Measurements from ENCODE around the gene RPS6KA4.

The RPS6KA4 gene

DNA sequence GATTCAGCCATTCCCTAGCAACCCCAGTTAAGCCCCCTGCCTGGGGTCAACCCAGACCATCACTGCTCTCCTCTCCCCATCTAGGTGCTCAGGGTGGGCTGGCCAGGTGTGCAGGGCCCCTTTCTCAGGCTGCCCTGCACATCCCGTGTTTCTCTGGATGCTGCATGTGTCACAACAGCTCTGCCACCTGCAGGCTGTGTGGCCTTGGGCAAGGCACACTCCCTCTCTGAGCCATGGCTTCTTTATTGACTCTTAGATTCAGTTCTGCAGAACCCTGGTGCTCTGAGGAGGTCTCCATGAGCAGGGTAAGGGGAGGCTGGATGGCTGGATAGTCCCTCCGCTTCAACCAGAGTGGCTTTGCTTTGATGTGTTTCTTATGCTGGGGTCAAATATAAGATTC lies 24.6 kb downstream of the RPS6KA4 start:
- Histone ChIP-seq H3K79me2 (ENCODE audit: insufficient read depth, low read length) (no peaks in the 10 kb centered on the region), H3K9ac (ENCODE audit: low read depth, low read length) (no peak overlapping the region), H3K36me3 (ENCODE audit: insufficient read depth, low read length) (no peaks in the 10 kb centered on the region), H4K20me1 (ENCODE audit: insufficient read depth, low read length) (no peaks in the 10 kb centered on the region), H3K4me2 (ENCODE audit: insufficient read depth, low read length) (no peak overlapping the region), H2AFZ (ENCODE audit: low read depth, low read length) (no peak overlapping the region), H3K9me3 (ENCODE audit: insufficient read depth, low read length, severe bottlenecking) (no peaks in the 10 kb centered on the region), H3K27ac (ENCODE audit: low read length) (no peak overlapping the region), H3K4me3 (ENCODE audit: low read depth in 1 of 2, low read length in 2 of 2) (no peak overlapping the region), H3K4me1 (ENCODE audit: insufficient read depth, low read length) (no peaks in the 10 kb centered on the region), H3K27me3 (ENCODE audit: insufficient read depth, low read length, poor library complexity) (no peaks in the 10 kb centered on the region)
- TF ChIP-seq CTCF (IDR thresholded peaks at IDR 0.05; ENCODE audit: borderline replicate concordance, extremely low read depth, low read length, poor library complexity, severe bottlenecking) (no peak), EZH2 (IDR thresholded peaks at IDR 0.05; ENCODE audit: borderline replicate concordance, low read depth, low read length, severe bottlenecking) (no peak)
- DNase-seq = no peak
- no peak for ATAC-seq (ENCODE audit: insufficient read depth, low read depth)

DNA sequence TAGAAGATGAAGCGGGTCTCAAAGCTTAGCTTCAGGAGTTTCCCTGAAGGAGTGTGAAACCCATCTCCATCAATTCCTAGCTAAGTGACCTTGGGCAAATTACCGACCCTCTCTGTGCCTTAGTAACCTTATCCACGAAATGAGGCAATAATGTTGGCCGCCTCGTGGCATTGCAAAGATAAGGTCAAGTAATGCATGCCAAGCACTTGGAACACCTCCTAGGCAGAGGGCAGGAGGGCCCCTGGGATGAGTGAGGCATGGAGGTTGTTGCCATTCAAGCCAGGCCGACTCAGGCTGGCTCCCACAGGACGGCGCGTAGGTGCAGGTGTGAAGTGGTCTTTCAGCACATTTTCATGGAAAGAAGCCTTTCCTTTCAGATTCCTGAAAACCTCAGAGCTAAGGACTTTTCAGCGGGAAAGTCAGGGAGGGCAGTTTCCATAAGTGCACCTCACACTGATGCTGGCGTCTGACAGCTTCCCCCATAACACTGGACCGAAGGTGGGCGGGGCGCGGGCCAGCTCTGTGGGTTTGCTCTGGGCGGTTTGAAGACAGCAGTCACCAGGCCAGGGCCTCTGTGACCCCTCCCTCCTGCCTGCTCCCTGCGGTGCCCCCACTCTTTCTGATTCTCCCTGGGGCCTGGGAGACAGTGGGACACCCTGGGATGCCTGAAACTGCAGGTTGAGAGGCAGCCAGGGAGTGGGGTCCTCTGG lies 25.2 kb downstream of the RPS6KA4 start:
- no peak overlapping the region for H3K27ac ChIP-seq (ENCODE audit: low read length)
- no peak overlapping the region for H3K9ac ChIP-seq (ENCODE audit: low read depth, low read length)

DNA sequence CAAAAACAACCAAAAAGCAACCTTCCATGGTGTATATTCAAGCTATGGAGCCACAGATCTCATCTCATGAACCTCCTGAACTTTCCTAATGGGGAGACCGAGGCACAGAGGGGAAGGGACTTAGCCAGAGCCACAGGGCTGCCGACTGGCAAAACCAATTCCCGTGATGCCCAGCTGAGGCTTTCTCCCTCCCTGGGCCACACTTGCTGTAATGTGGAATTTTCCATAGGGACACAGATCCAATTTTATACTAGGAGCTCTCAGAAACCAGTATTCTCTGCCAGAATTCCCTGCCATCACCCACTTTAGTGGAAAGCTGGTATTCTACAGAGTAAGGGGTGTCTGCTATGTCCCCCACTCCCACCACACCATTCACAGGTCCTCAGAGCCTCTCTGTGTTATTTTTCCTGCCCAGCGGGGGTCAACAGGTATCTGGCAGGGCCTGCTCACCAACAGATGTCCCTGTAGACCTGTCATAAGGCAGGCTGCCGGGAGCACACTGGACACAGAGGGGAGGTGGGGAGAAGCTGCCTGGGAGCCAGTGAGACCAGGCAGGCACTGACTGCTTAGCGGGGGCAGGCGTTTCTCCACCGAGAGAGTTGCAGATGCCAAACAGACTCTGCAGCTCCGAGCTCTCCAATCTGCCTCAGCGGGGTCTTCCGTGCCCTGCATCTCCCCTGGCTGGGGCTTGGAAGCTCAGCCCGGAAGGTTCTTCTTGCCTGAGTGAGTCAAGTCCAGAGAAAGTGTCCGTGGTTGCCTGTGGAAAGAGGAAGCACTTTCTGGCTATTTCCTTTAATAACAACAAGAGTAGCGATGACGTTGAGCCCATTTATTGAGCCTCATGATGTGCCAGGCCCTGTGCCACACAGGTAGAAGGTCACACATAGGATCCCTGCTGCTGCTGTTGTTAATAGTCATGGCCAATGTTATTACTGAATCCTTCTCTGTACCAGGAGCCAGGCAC lies 26.3 kb downstream of the RPS6KA4 start:
- Histone ChIP-seq H2AFZ (ENCODE audit: low read depth, low read length) (no peak overlapping the region), H3K9ac (ENCODE audit: low read depth, low read length) (no peak overlapping the region), H4K20me1 (ENCODE audit: insufficient read depth, low read length) (no peaks in the 10 kb centered on the region), H3K4me1 (ENCODE audit: insufficient read depth, low read length) (no peaks in the 10 kb centered on the region), H3K4me2 (ENCODE audit: insufficient read depth, low read length) (no peak overlapping the region), H3K36me3 (ENCODE audit: insufficient read depth, low read length) (no peaks in the 10 kb centered on the region), H3K27ac (ENCODE audit: low read length) (no peak overlapping the region), H3K9me3 (ENCODE audit: insufficient read depth, low read length, severe bottlenecking) (no peaks in the 10 kb centered on the region), H3K79me2 (ENCODE audit: insufficient read depth, low read length) (no peaks in the 10 kb centered on the region), H3K4me3 (ENCODE audit: low read depth in 1 of 2, low read length in 2 of 2) (no peak overlapping the region), H3K27me3 (ENCODE audit: insufficient read depth, low read length, poor library complexity) (no peaks in the 10 kb centered on the region)
- TF ChIP-seq EZH2 (IDR thresholded peaks at IDR 0.05; ENCODE audit: borderline replicate concordance, low read depth, low read length, severe bottlenecking) (no peak), CTCF (IDR thresholded peaks at IDR 0.05; ENCODE audit: borderline replicate concordance, extremely low read depth, low read length, poor library complexity, severe bottlenecking) (no peak)
- DNase-seq = no peak
- no peak for ATAC-seq (ENCODE audit: insufficient read depth, low read depth)

More for the DNA sequence above, 25.2 kb downstream of the RPS6KA4 start:
- ATAC-seq (ENCODE audit: insufficient read depth, low read depth) (no peak), DNase-seq (no peak)
- H3K4me1 ChIP-seq (ENCODE audit: insufficient read depth, low read length) = no peaks in the 10 kb centered on the region
- no peaks in the 10 kb centered on the region for H3K27me3 ChIP-seq (ENCODE audit: insufficient read depth, low read length, poor library complexity)
- no peak overlapping the region for H3K4me3 ChIP-seq (ENCODE audit: low read depth in 1 of 2, low read length in 2 of 2)
- no peaks in the 10 kb centered on the region for H3K9me3 ChIP-seq (ENCODE audit: insufficient read depth, low read length, severe bottlenecking)
- H2AFZ ChIP-seq (ENCODE audit: low read depth, low read length) = no peak overlapping the region
- TF ChIP-seq EZH2 (IDR thresholded peaks at IDR 0.05; ENCODE audit: borderline replicate concordance, low read depth, low read length, severe bottlenecking) (no peak), CTCF (IDR thresholded peaks at IDR 0.05; ENCODE audit: borderline replicate concordance, extremely low read depth, low read length, poor library complexity, severe bottlenecking) (no peak)
- H3K36me3 ChIP-seq (ENCODE audit: insufficient read depth, low read length) = no peaks in the 10 kb centered on the region
- no peaks in the 10 kb centered on the region for H3K79me2 ChIP-seq (ENCODE audit: insufficient read depth, low read length)
- no peak overlapping the region for H3K4me2 ChIP-seq (ENCODE audit: insufficient read depth, low read length)
- no peaks in the 10 kb centered on the region for H4K20me1 ChIP-seq (ENCODE audit: insufficient read depth, low read length)
